Measurements from ENCODE around the gene GTF2F2.
"Not testable (repeated sequence)": the region's sequence is repeated elsewhere in the genome, so short reads cannot be mapped to it uniquely, and the experiment has no call there.

Gene GTF2F2

DNA sequence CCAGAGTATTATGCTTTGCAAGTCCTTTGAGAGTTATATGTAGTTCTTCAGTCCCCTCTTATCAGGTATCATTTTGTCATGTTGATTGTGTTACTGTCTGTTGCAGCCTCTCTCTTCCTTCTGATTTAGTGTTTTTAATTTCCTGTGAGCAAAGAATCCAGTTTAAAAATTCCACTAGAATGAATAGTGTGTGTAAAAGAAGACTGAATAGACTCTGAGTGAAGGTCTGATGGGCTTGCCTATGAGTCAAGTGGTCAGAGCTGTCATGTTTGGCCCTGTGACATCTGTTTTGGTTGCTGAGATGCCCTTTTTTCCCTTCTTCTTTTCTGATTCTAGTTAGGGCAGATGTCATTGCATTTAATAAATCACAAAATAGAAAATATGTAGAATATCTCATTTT lies 103.9 kb downstream of the GTF2F2 start:
- DNase-seq (ENCODE audit: low spot score) = no peak
- H3K4me1 Mint-ChIP-seq (ENCODE audit: low read depth) = no peaks in the 10 kb centered on the region

DNA sequence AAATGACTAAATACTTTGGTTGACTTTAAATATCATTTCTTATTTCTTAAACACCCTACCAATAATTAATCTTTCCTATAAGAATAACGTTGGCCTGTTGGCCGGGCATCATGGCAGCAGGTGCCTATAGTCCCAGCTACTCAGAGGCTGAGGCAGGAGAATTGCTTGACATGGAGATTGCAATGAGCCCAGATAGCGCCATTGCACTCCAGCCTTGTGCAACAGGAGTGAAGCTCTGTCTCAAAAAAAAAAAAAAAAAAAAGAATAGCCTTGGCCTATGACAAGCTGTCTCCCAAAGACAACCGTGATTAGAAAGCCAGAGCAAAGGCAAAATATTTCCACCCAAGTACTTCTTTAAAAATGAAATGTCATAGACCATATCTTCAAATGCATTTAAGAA lies 105.1 kb downstream of the GTF2F2 start:
- no peaks in the 10 kb centered on the region for H3K4me1 Mint-ChIP-seq (ENCODE audit: low read depth)
- no peak overlapping the region for H3K27ac Mint-ChIP-seq
- no peaks in the 10 kb centered on the region for H3K27me3 Mint-ChIP-seq (ENCODE audit: low read depth)
- H3K36me3 Mint-ChIP-seq (ENCODE audit: low read depth) = peaks cover 3% of the 10 kb centered on the region
- no peaks in the 10 kb centered on the region for H3K9me3 Mint-ChIP-seq
- no peak for DNase-seq (ENCODE audit: low spot score)
- no peak overlapping the region for H3K4me3 Mint-ChIP-seq

More for the DNA sequence above, 103.9 kb downstream of the GTF2F2 start:
- no peaks in the 10 kb centered on the region for H3K27me3 Mint-ChIP-seq (ENCODE audit: low read depth)
- no peaks in the 10 kb centered on the region for H3K9me3 Mint-ChIP-seq
- peaks cover 1% of the 10 kb centered on the region for H3K36me3 Mint-ChIP-seq (ENCODE audit: low read depth)
- H3K27ac Mint-ChIP-seq = no peak overlapping the region
- no peak overlapping the region for H3K4me3 Mint-ChIP-seq

DNA sequence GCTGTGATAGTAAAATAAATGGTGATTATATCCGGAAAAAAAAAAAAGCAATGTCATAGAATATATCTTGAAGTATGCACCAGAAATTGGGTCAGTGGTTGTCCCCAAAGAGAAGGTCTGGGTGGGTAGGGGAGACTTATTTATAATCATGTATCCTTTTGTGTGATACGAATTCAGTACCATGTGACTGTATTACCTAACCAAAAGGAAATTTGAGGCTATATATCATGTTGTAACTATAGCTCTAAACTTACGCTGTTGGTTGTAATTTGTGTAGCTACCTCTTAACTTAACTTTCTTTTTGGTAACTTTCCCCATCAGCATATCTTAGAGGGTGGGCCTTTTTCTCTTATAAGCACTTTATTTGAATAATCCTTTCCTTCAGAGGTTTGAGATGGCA lies 105.7 kb downstream of the GTF2F2 start:
- no peaks in the 10 kb centered on the region for H3K4me1 Mint-ChIP-seq (ENCODE audit: low read depth)
- H3K9me3 Mint-ChIP-seq = no peaks in the 10 kb centered on the region
- no peak overlapping the region for H3K4me3 Mint-ChIP-seq
- H3K27me3 Mint-ChIP-seq (ENCODE audit: low read depth) = no peaks in the 10 kb centered on the region
- no peak overlapping the region for H3K27ac Mint-ChIP-seq
- peaks cover 3% of the 10 kb centered on the region for H3K36me3 Mint-ChIP-seq (ENCODE audit: low read depth)
- no peak for DNase-seq (ENCODE audit: low spot score)

DNA sequence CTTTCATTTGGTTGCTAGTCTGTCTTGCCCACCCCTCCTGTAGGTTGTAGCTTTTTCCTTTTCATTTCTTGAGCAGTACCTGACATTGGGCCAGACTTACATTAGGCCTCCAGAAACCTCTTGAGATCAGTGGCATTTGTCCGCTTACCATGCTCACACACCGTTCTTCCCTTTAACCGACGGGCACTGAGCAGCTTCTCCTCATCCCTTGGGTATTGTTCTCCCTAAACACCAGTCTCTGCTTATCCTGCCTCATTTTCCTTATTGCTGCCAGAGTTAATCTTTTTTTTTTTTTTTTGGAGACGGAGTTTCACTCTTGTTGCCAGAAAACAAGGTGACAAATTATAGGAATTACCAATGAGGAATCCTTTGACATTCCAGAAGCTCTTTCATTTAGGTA lies 107.7 kb downstream of the GTF2F2 start:
- peaks cover 3% of the 10 kb centered on the region for H3K36me3 Mint-ChIP-seq (ENCODE audit: low read depth)

DNA sequence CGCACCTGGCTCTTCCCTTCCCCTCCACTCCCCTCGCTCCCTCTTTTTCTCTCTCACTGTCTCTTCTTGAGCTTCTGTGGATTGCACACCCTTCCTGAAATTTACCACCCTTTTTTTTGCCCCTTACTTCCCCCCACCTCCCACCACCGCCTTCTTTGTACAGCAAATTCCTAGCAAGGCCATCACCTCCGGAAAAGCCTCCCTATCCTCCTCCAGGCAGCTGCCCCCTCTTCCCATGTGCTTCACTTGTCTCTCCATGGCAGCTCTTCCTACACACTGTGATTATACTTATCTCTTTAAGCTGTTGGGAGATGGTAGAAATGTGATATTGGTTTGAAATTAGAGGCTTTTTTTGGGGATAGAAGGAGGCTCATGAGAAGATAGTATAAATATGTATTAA lies 108.9 kb downstream of the GTF2F2 start:
- no peak overlapping the region for H3K4me3 Mint-ChIP-seq
- H3K27me3 Mint-ChIP-seq (ENCODE audit: low read depth) = no peaks in the 10 kb centered on the region
- no peaks in the 10 kb centered on the region for H3K4me1 Mint-ChIP-seq (ENCODE audit: low read depth)
- H3K36me3 Mint-ChIP-seq (ENCODE audit: low read depth) = peaks cover 3% of the 10 kb centered on the region
- DNase-seq (ENCODE audit: low spot score) = no peak
- no peak overlapping the region for H3K27ac Mint-ChIP-seq
- H3K9me3 Mint-ChIP-seq = no peaks in the 10 kb centered on the region

More for the DNA sequence above, 107.7 kb downstream of the GTF2F2 start:
- Mint-ChIP-seq H3K27ac (no peak overlapping the region), H3K27me3 (ENCODE audit: low read depth) (no peaks in the 10 kb centered on the region), H3K4me3 (no peak overlapping the region), H3K9me3 (no peaks in the 10 kb centered on the region), H3K4me1 (ENCODE audit: low read depth) (no peaks in the 10 kb centered on the region)
- no peak for DNase-seq (ENCODE audit: low spot score)

- DNase-seq (ENCODE audit: low spot score) = no peak
- H3K4me1 Mint-ChIP-seq (ENCODE audit: low read depth) = no peaks in the 10 kb centered on the region
- H3K4me3 Mint-ChIP-seq = no peak overlapping the region
- H3K36me3 Mint-ChIP-seq (ENCODE audit: low read depth) = peaks cover 3% of the 10 kb centered on the region
- no peaks in the 10 kb centered on the region for H3K27me3 Mint-ChIP-seq (ENCODE audit: low read depth)
- no peak overlapping the region for H3K27ac Mint-ChIP-seq
- no peaks in the 10 kb centered on the region for H3K9me3 Mint-ChIP-seq
Observed at GRCh38 chr13:45231305-45231704, 111.0 kb downstream of the GTF2F2 start.

DNA sequence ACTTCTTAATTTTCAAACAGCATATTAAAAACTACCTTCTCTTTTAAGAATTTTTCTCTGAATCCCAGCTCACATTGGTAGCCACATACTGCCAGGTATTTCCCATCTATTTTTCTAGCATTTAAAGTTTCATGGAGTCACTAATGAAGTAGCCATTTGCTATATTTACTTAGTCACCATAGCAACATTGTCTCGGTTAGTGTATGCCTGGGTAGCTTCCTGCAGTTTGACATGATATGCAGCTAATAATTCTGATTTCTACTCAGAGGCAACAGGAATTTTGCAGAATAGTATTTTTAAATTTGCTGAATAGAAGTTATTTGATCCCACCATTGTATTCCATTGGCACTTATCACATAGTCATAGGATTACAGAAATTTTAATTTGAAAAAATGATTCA lies 111.4 kb downstream of the GTF2F2 start:
- H3K27me3 Mint-ChIP-seq (ENCODE audit: low read depth) = no peaks in the 10 kb centered on the region
- no peak for DNase-seq (ENCODE audit: low spot score)
- H3K9me3 Mint-ChIP-seq = no peaks in the 10 kb centered on the region
- no peak overlapping the region for H3K4me3 Mint-ChIP-seq
- H3K27ac Mint-ChIP-seq = no peak overlapping the region
- H3K36me3 Mint-ChIP-seq (ENCODE audit: low read depth) = peaks cover 3% of the 10 kb centered on the region
- H3K4me1 Mint-ChIP-seq (ENCODE audit: low read depth) = no peaks in the 10 kb centered on the region

- Mint-ChIP-seq H3K36me3 (ENCODE audit: low read depth) (peaks cover 3% of the 10 kb centered on the region), H3K4me1 (ENCODE audit: low read depth) (no peaks in the 10 kb centered on the region), H3K9me3 (no peaks in the 10 kb centered on the region), H3K4me3 (no peak overlapping the region), H3K27me3 (ENCODE audit: low read depth) (no peaks in the 10 kb centered on the region), H3K27ac (no peak overlapping the region)
- no peak for DNase-seq (ENCODE audit: low spot score)
Observed at GRCh38 chr13:45232591-45232990, 112.3 kb downstream of the GTF2F2 start.

- no peaks in the 10 kb centered on the region for H3K9me3 Mint-ChIP-seq
- H3K27ac Mint-ChIP-seq = no peak overlapping the region
- H3K36me3 Mint-ChIP-seq (ENCODE audit: low read depth) = no peaks in the 10 kb centered on the region
- H3K4me3 Mint-ChIP-seq = no peak overlapping the region
- no peaks in the 10 kb centered on the region for H3K4me1 Mint-ChIP-seq (ENCODE audit: low read depth)
- no peaks in the 10 kb centered on the region for H3K27me3 Mint-ChIP-seq (ENCODE audit: low read depth)
- no peak for DNase-seq (ENCODE audit: low spot score)
Observed at GRCh38 chr13:45238945-45239795, 118.9 kb downstream of the GTF2F2 start.

- no peaks in the 10 kb centered on the region for H3K27me3 Mint-ChIP-seq (ENCODE audit: low read depth)
- no peak for DNase-seq (ENCODE audit: low spot score)
- no peaks in the 10 kb centered on the region for H3K4me1 Mint-ChIP-seq (ENCODE audit: low read depth)
Observed at GRCh38 chr13:45240143-45240542, 119.8 kb downstream of the GTF2F2 start.

DNA sequence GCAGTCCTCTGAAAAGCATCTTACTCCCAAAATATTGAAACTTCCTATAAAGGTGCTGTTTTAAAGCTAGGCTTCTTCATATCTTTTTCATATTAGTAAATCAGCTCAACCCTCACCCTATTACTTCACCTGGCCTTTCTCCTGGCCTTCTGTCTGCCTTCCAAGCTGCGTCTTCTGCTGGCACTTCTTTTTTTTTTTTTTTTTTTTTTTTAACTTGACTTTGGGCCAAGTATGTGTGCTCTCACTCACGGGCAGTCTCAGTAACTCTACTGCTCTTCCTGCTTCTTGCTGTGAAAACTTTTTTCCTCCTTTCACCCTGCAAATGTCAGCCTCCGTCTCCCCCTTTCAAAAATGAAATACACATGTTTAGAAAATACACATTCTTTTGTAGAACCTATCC lies 121.8 kb downstream of the GTF2F2 start:
- H3K27ac Mint-ChIP-seq = no peak overlapping the region
- DNase-seq (ENCODE audit: low spot score) = no peak

More at GRCh38 chr13:45240143-45240542, 119.8 kb downstream of the GTF2F2 start:
- Mint-ChIP-seq H3K9me3 (no peaks in the 10 kb centered on the region), H3K4me3 (no peak overlapping the region), H3K27ac (no peak overlapping the region), H3K36me3 (ENCODE audit: low read depth) (no peaks in the 10 kb centered on the region)

DNA sequence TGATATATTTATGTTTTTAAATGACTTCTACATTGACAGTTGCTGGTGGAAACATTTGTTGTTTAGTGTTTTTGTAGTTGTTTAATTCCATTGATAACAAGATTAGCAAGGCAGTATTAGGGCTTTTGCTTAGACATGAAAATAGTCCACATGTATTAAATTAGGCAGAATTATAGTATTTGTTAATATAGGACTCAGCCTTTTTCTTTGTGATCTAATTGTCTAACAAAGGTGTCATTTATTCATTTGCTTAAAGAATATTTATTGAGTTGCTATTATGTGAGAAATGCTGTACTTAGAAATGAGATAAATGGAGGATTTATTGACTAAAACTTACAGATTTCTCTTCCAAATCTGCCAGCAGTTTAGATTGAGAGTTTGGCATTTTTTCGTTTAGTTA lies 122.2 kb downstream of the GTF2F2 start:
- Mint-ChIP-seq H3K4me3 (no peak overlapping the region), H3K9me3 (no peaks in the 10 kb centered on the region), H3K4me1 (ENCODE audit: low read depth) (no peaks in the 10 kb centered on the region), H3K27me3 (ENCODE audit: low read depth) (no peaks in the 10 kb centered on the region), H3K27ac (no peak overlapping the region), H3K36me3 (ENCODE audit: low read depth) (peaks cover 2% of the 10 kb centered on the region)
- DNase-seq (ENCODE audit: low spot score) = no peak

More for the DNA sequence above, 121.8 kb downstream of the GTF2F2 start:
- Mint-ChIP-seq H3K4me1 (ENCODE audit: low read depth) (no peaks in the 10 kb centered on the region), H3K36me3 (ENCODE audit: low read depth) (peaks cover 2% of the 10 kb centered on the region), H3K4me3 (no peak overlapping the region), H3K27me3 (ENCODE audit: low read depth) (no peaks in the 10 kb centered on the region), H3K9me3 (no peaks in the 10 kb centered on the region)

DNA sequence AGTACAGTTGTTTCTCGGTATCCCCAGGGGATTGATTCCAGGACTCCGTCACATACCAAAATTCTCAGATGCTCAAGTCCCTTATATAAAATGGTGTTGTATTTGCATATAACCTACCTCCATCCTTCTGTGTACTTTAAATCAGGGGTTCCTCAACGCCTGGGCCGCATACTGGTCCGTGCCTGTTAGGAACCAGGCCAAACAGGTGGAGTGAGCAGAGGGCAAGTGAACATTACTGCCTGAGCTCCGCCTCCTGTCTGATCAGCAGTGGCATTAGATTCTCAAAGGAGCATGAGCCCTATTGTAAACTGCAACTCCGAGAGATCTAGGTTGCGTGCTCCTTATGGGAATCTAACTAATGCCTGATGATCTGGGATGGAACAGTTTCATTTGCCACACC lies 122.8 kb downstream of the GTF2F2 start:
- no peak overlapping the region for H3K27ac Mint-ChIP-seq
- no peaks in the 10 kb centered on the region for H3K4me1 Mint-ChIP-seq (ENCODE audit: low read depth)
- no peaks in the 10 kb centered on the region for H3K27me3 Mint-ChIP-seq (ENCODE audit: low read depth)
- H3K9me3 Mint-ChIP-seq = no peaks in the 10 kb centered on the region
- no peak for DNase-seq (ENCODE audit: low spot score)
- no peak overlapping the region for H3K4me3 Mint-ChIP-seq
- peaks cover 2% of the 10 kb centered on the region for H3K36me3 Mint-ChIP-seq (ENCODE audit: low read depth)

- not testable (repeated sequence) for H3K27ac Mint-ChIP-seq; H3K4me1 Mint-ChIP-seq (ENCODE audit: low read depth); H3K9me3 Mint-ChIP-seq; H3K4me3 Mint-ChIP-seq; H3K27me3 Mint-ChIP-seq (ENCODE audit: low read depth); H3K36me3 Mint-ChIP-seq (ENCODE audit: low read depth); DNase-seq (ENCODE audit: low spot score)
Observed at GRCh38 chr13:45244736-45245135, 124.4 kb downstream of the GTF2F2 start.

DNA sequence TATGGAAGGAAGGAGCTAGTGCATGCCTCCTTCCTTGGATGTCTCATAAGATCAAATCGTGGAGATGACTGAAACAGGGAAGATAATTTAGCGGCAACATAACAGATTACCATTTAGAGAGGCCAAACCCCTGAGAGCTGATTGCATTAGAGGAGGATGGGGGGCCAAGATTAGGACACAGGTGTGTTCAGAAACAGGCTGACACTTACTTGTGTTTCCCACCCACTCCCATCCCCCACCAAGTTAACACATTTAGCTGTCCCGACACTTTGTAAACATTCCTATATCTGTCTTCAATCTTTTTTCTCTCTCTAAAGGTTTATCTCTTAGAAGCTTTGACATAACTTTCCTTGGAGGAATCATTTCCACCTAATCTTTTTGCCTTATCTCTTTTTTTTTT lies 129.4 kb downstream of the GTF2F2 start:
- Mint-ChIP-seq H3K27me3 (ENCODE audit: low read depth) (no peaks in the 10 kb centered on the region), H3K4me3 (no peak overlapping the region), H3K27ac (no peak overlapping the region), H3K36me3 (ENCODE audit: low read depth) (peaks cover 10% of the 10 kb centered on the region), H3K4me1 (ENCODE audit: low read depth) (no peaks in the 10 kb centered on the region), H3K9me3 (no peaks in the 10 kb centered on the region)
- DNase-seq (ENCODE audit: low spot score) = no peak

Data from T-helper 2 cell treated with Interferon-gamma antibody and Interleukin-4, amounts not matched to agents 5 μg/mL and 100 μg/mL, for 36 hours (primary cell).